Esophagus squamous epithelium (tissue), 5 donors: Measurements from ENCODE around the gene IFIH1. TPM values are rescaled to one million over a fixed set of nuclear protein-coding genes. Genes with fewer than 3 reads are reported as not detected.

Experiments used
- DNase-seq: peaks from one replicate; lab custom pipeline; 2025; lab: John Stamatoyannopoulos, UW
- H3K27ac ChIP-seq, 4 donors: fragments of 200-600 bp; sonication (generic); one replicate each; pipeline ENCODE4 v1.5.1; 2016 to 2019; ENCODE audit warnings: mild to moderate bottlenecking in 1 of 4
- H3K27me3 ChIP-seq, 4 donors: fragments of 200-600 bp; sonication (generic); 1 replicate in 3 of 4; 2 replicates in 1 of 4; pipeline versions ENCODE4 v1.5.1 to v1.6.0; 2017 to 2021; ENCODE audit warnings: antibody characterized with exemption in 1 of 4
- H3K36me3 ChIP-seq, 3 donors: fragments of 200-600 bp; sonication (generic); one replicate each; pipeline ENCODE4 v1.5.1; 2016 to 2019
- H3K4me1 ChIP-seq, 3 donors: fragments of 200-600 bp; sonication (generic); one replicate each; pipeline ENCODE4 v1.5.1; 2017 to 2019
- H3K4me3 ChIP-seq, 4 donors: fragments of 200-600 bp; sonication (generic); 1 replicate in 3 of 4; 2 replicates in 1 of 4; pipeline ENCODE4 v1.5.1; 2016 to 2019; ENCODE audit warnings: mild to moderate bottlenecking in 2 of 4, moderate library complexity in 1 of 4
- H3K9me3 ChIP-seq, 3 donors: fragments of 200-600 bp; sonication (generic); one replicate each; pipeline ENCODE4 v1.5.1; 2016 to 2019
- POLR2A ChIP-seq, 4 donors: fragments of 450-650 bp; IDR thresholded peaks; one replicate each; pipeline ENCODE4 v1.6.1; 2017; ENCODE audit warnings: antibody characterized with exemption in 4 of 4, mild to moderate bottlenecking in 4 of 4, moderate library complexity in 3 of 4
- WGBS, 2 donors: methylation state at CpG; one replicate each; pipeline ENCODE4 v1.1.5; 2018; 5-methylcytosine and 5-hydroxymethylcytosine counted together
- intact Hi-C: fragments of 100-400 bp; cut with DNase I; formaldehyde crosslinking; loops from one replicate; pipeline ENCODE4 v1.15.0; 2022
- total RNA-seq, 4 donors: library from RNA; depleted of rRNA; stranded (reverse); fragments of >200 nt; gene quantifications; one replicate each; pipeline ENCODE4 v1.1.0, GENCODE V29; 2016
- TF ChIP-seq, protein P1 (sequence below), 6 experiments: fragments of 450-650 bp in 4 of 6; fragments of 200-600 bp in 2 of 6; sonication (generic) in 2 of 6; IDR thresholded peaks; one replicate each; pipeline ENCODE4 v1.5.1; 2016 to 2019; ENCODE audit warnings: antibody characterized with exemption in 6 of 6, mild to moderate bottlenecking in 4 of 6, moderate library complexity in 4 of 6
- donor health status: DM: yes; HTN: yes; CAD: no.

IFIH1 gene
- total RNA-seq, 4 donors from 2014 or later, result 8.2 to 17.4 (median 10.8) TPM

DNA sequence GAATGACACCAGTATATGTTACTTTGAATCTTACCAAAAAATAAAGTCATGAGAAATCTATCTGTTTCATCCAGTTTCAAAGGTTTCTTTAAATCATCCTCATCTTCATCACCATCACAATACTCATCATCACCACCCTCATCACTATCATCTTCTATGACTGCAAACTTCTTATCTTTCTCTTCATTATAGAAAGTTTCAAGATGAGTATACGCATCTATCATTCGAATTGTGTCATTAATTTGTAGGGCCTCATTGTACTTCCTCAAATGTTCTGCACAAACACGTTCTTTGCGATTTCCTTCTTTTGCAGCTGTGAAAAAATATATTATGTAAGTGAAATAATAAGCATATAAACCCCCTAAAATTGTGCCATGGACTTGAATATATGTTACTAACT is 41.1 kb downstream of the IFIH1 start:
- intact Hi-C loops, result no loop called here
- Histone ChIP-seq H3K4me3 (no peak overlapping the region), H3K27me3 (no peaks in the 10 kb centered on the region), H3K36me3 (peaks cover 0 to 87% (median 0%) of the 10 kb centered on the region in 3 donors), H3K27ac (no peak overlapping the region), H3K4me1 (no peaks in the 10 kb centered on the region), H3K9me3 (no peaks in the 10 kb centered on the region)
- 66 to 84% methylated on average over 4 of the region's 4 CpGs for WGBS, 2 donors
- no peak for TF ChIP-seq POLR2A (IDR thresholded peaks at IDR 0.05)
- TF ChIP-seq, protein P1, sequence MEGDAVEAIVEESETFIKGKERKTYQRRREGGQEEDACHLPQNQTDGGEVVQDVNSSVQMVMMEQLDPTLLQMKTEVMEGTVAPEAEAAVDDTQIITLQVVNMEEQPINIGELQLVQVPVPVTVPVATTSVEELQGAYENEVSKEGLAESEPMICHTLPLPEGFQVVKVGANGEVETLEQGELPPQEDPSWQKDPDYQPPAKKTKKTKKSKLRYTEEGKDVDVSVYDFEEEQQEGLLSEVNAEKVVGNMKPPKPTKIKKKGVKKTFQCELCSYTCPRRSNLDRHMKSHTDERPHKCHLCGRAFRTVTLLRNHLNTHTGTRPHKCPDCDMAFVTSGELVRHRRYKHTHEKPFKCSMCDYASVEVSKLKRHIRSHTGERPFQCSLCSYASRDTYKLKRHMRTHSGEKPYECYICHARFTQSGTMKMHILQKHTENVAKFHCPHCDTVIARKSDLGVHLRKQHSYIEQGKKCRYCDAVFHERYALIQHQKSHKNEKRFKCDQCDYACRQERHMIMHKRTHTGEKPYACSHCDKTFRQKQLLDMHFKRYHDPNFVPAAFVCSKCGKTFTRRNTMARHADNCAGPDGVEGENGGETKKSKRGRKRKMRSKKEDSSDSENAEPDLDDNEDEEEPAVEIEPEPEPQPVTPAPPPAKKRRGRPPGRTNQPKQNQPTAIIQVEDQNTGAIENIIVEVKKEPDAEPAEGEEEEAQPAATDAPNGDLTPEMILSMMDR (IDR thresholded peaks at IDR 0.05), result no peak
- DNase-seq, result no peak

DNA sequence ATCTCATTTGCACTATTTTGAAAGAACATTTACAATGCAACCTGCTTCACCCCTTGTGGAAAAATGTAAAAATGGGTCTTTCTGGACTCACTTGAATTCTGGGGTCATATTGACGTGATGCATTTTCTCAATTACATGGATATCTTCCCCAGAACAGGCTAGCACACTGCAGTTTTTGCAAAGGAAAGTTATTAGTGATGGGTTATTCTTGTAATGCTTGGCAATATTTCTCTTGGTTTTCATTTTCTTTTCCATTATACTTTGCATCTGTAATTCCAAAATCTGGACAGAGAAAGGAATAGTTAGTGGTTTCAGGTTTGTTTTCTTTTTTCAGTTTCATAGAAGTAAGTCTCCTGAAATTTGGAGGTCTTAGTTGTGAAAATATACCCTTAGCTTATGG is 50.5 kb downstream of the IFIH1 start:
- TF ChIP-seq, protein P1 (IDR thresholded peaks at IDR 0.05), result no peak
- TF ChIP-seq POLR2A (IDR thresholded peaks at IDR 0.05), result no peak
- WGBS, 2 donors, result 94 to 100% methylated on average over 1 of the region's 1 CpG
- H3K4me3 ChIP-seq, result no peak overlapping the region
- no peak overlapping the region for H3K27ac ChIP-seq
- intact Hi-C loops, result no loop called here
- no peaks in the 10 kb centered on the region for H3K9me3 ChIP-seq
- no peak for DNase-seq
- H3K27me3 ChIP-seq, result no peaks in the 10 kb centered on the region
- H3K4me1 ChIP-seq, result no peaks in the 10 kb centered on the region
- peaks cover 0 to 71% (median 3%) of the 10 kb centered on the region in 3 donors for H3K36me3 ChIP-seq

DNA sequence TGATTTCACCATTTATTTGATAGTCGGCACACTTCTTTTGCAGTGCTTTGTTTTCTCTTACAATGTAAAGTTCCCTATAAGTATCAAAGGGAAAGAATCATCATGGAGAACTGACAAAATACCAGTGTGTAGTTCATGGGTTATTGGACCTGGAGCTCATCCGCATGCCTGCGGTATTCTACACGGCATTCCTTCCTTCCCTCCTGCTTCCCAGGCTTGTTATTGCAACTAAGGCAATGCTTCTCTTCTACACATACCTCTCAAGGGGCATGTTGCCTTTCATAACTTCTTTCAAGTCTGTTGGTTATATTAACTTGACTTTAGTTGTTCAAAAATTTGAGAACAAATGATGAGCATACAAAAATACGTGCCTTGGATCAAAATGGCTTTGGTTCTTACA is 51.0 kb downstream of the IFIH1 start:
- intact Hi-C loops, result no loop called here
- Histone ChIP-seq H3K36me3 (peaks cover 0 to 66% (median 3%) of the 10 kb centered on the region in 3 donors), H3K27me3 (no peaks in the 10 kb centered on the region), H3K27ac (no peak overlapping the region), H3K4me3 (no peak overlapping the region), H3K4me1 (no peaks in the 10 kb centered on the region), H3K9me3 (no peaks in the 10 kb centered on the region)
- 86 to 97% methylated on average over 5 of the region's 5 CpGs for WGBS, 2 donors
- DNase-seq, result no peak
- TF ChIP-seq, protein P1 (IDR thresholded peaks at IDR 0.05), result no peak
- no peak for TF ChIP-seq POLR2A (IDR thresholded peaks at IDR 0.05)

DNA sequence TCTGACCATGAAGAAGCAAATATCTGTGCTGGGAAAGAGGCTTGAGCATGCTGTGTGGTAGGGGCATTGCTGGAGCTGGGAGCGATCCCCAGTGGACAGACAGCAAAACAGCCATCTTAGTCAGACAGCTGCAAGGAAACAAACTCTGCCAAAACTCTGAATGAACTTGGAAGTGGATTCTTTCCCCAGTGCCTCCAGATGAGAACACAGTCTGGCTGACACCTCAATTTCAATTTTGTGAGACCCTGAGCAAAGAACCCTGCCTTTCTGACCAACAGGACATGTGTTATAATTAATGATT is 52.1 kb downstream of the IFIH1 start:
- Histone ChIP-seq H3K9me3 (no peaks in the 10 kb centered on the region), H3K4me3 (no peak overlapping the region), H3K27ac (no peak overlapping the region), H3K27me3 (no peaks in the 10 kb centered on the region), H3K4me1 (peaks cover 0 to 6% (median 6%) of the 10 kb centered on the region in 3 donors), H3K36me3 (peaks cover 0 to 55% (median 3%) of the 10 kb centered on the region in 3 donors)
- 81 to 100% methylated on average over 1 of the region's 1 CpG for WGBS, 2 donors
- no peak for TF ChIP-seq POLR2A (IDR thresholded peaks at IDR 0.05)
- TF ChIP-seq, protein P1 (IDR thresholded peaks at IDR 0.05), result no peak
- intact Hi-C loops, result no loop called here
- no peak for DNase-seq

DNA sequence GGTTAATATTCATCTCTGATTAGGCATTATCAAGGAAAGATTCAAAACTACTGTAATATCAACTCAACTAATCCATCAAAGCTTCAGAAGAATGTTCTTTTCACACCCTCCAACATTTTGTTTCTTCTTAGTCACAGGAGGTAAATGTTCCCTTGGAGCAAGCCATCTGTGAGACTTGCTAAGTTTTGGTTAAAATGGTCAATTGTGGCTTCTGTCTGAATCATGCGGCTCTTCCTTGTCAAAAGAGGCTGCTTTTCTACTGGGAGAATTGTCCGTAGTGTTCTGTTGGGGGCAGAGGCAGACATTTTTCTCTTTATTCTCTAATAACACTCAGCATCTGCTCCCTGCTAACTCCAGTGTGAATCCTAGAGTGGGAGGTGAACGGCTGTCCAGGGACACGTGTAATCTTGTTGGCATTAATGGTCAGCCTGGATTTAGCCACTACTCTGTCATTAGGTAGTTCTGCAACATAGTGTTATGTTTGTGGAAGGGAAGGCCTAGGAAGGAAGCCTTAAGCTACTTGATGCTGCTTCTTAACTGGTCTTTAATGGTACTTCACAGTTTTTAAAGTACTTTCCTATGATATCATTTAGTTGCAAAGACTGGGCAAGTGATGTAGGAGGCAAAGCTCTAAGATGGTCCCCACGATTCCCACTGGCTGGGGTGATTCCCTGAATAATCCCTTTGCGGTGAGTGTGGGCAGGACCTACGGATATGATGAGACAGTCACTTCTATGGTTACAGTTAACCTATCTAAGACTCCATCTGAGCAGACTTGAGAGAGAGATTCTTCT is 52.6 kb downstream of the IFIH1 start:
- H3K36me3 ChIP-seq, result peaks cover 0 to 49% (median 3%) of the 10 kb centered on the region in 3 donors
- intact Hi-C loops, result no loop called here
- peaks cover 0 to 10% (median 9%) of the 10 kb centered on the region in 3 donors for H3K4me1 ChIP-seq
- no peak for DNase-seq
- 94 to 97% methylated on average over 6 to 7 of the region's 7 CpGs for WGBS, 2 donors
- H3K9me3 ChIP-seq, result no peaks in the 10 kb centered on the region
- no peak for TF ChIP-seq POLR2A (IDR thresholded peaks at IDR 0.05)
- TF ChIP-seq, protein P1 (IDR thresholded peaks at IDR 0.05), result no peak
- H3K4me3 ChIP-seq, result no peak overlapping the region
- H3K27ac ChIP-seq, result no peak overlapping the region
- H3K27me3 ChIP-seq, result no peaks in the 10 kb centered on the region
